C4-2B (cell line): ENCODE data around the gene ARHGEF26.

ENCODE experiments used
- ZFX ChIP-seq: fragments of 450-650 bp; IDR thresholded peaks from 2 replicates; pipeline ENCODE4 v1.6.1; 2017
- TF ChIP-seq, protein P1 (sequence below): fragments of 450-650 bp; conservative IDR thresholded peaks from 2 replicates; pipeline ENCODE4 v1.5.1; 2017; ENCODE audit warnings: mild to moderate bottlenecking

DNA sequence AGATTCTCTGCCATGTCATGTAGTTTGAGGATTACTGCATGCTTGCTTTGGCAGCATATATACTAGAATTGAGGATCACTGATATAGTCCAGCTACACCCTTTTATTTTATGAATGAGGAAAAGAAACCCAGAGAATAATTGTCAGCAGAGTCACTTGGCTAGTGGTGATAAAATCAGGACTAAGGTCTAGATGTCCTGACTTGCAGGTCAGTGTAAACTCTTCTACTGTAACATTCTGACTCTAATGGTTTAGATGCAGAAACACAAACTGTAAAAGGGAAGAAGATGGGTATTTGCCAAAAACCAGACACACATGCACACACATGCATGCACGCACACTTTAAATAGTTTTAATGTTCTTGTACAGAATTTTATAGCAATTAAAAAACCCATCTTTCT is 97.5 kb downstream of the ARHGEF26 start:
- TF ChIP-seq, protein P1, sequence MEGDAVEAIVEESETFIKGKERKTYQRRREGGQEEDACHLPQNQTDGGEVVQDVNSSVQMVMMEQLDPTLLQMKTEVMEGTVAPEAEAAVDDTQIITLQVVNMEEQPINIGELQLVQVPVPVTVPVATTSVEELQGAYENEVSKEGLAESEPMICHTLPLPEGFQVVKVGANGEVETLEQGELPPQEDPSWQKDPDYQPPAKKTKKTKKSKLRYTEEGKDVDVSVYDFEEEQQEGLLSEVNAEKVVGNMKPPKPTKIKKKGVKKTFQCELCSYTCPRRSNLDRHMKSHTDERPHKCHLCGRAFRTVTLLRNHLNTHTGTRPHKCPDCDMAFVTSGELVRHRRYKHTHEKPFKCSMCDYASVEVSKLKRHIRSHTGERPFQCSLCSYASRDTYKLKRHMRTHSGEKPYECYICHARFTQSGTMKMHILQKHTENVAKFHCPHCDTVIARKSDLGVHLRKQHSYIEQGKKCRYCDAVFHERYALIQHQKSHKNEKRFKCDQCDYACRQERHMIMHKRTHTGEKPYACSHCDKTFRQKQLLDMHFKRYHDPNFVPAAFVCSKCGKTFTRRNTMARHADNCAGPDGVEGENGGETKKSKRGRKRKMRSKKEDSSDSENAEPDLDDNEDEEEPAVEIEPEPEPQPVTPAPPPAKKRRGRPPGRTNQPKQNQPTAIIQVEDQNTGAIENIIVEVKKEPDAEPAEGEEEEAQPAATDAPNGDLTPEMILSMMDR = no peak
- no peak for TF ChIP-seq ZFX
